Esophagus squamous epithelium (tissue), 5 donors: Measurements from ENCODE around the gene RAD52. TPM values are rescaled to one million over a fixed set of nuclear protein-coding genes. Genes with fewer than 3 reads are reported as not detected.

ENCODE experiments used
- DNase-seq: peaks from one replicate; lab custom pipeline; 2025; lab: John Stamatoyannopoulos, UW
- H3K27ac ChIP-seq, 4 donors: fragments of 200-600 bp; sonication (generic); one replicate each; pipeline ENCODE4 v1.5.1; 2016 to 2019; ENCODE audit warnings: mild to moderate bottlenecking in 1 of 4
- H3K27me3 ChIP-seq, 4 donors: fragments of 200-600 bp; sonication (generic); 1 replicate in 3 of 4; 2 replicates in 1 of 4; pipeline versions ENCODE4 v1.5.1 to v1.6.0; 2017 to 2021; ENCODE audit warnings: antibody characterized with exemption in 1 of 4
- H3K36me3 ChIP-seq, 3 donors: fragments of 200-600 bp; sonication (generic); one replicate each; pipeline ENCODE4 v1.5.1; 2016 to 2019
- H3K4me1 ChIP-seq, 3 donors: fragments of 200-600 bp; sonication (generic); one replicate each; pipeline ENCODE4 v1.5.1; 2017 to 2019
- H3K4me3 ChIP-seq, 4 donors: fragments of 200-600 bp; sonication (generic); 1 replicate in 3 of 4; 2 replicates in 1 of 4; pipeline ENCODE4 v1.5.1; 2016 to 2019; ENCODE audit warnings: mild to moderate bottlenecking in 2 of 4, moderate library complexity in 1 of 4
- H3K9me3 ChIP-seq, 3 donors: fragments of 200-600 bp; sonication (generic); one replicate each; pipeline ENCODE4 v1.5.1; 2016 to 2019
- POLR2A ChIP-seq, 4 donors: fragments of 450-650 bp; IDR thresholded peaks; one replicate each; pipeline ENCODE4 v1.6.1; 2017; ENCODE audit warnings: antibody characterized with exemption in 4 of 4, mild to moderate bottlenecking in 4 of 4, moderate library complexity in 3 of 4
- WGBS, 2 donors: methylation state at CpG; one replicate each; pipeline ENCODE4 v1.1.5; 2018; 5-methylcytosine and 5-hydroxymethylcytosine counted together
- intact Hi-C: fragments of 100-400 bp; cut with DNase I; formaldehyde crosslinking; loops from one replicate; pipeline ENCODE4 v1.15.0; 2022
- total RNA-seq, 4 donors: library from RNA; depleted of rRNA; stranded (reverse); fragments of >200 nt; gene quantifications; one replicate each; pipeline ENCODE4 v1.1.0, GENCODE V29; 2016
- TF ChIP-seq, protein P1 (sequence below), 6 experiments: fragments of 450-650 bp in 4 of 6; fragments of 200-600 bp in 2 of 6; sonication (generic) in 2 of 6; IDR thresholded peaks; one replicate each; pipeline ENCODE4 v1.5.1; 2016 to 2019; ENCODE audit warnings: antibody characterized with exemption in 6 of 6, mild to moderate bottlenecking in 4 of 6, moderate library complexity in 4 of 6
- donor health status: DM: yes; HTN: yes; CAD: no.

Gene RAD52
- total RNA-seq, 4 donors from 2014 or later: 6.2 to 8.0 (median 7.5) TPM

- Histone ChIP-seq H3K27me3 (no peaks in the 10 kb centered on the region), H3K4me3 (peak overlapping the region in 1 of 4 donors; percentile 10), H3K4me1 (peaks cover 0 to 33% (median 2%) of the 10 kb centered on the region in 3 donors), H3K9me3 (no peaks in the 10 kb centered on the region), H3K27ac (peak overlapping the region in 2 of 4 donors; percentile 61 to 63), H3K36me3 (peaks cover 0 to 92% (median 40%) of the 10 kb centered on the region in 3 donors)
- 81 to 87% methylated on average over 14 to 18 of the region's 23 CpGs for WGBS, 2 donors
- TF ChIP-seq, protein P1, sequence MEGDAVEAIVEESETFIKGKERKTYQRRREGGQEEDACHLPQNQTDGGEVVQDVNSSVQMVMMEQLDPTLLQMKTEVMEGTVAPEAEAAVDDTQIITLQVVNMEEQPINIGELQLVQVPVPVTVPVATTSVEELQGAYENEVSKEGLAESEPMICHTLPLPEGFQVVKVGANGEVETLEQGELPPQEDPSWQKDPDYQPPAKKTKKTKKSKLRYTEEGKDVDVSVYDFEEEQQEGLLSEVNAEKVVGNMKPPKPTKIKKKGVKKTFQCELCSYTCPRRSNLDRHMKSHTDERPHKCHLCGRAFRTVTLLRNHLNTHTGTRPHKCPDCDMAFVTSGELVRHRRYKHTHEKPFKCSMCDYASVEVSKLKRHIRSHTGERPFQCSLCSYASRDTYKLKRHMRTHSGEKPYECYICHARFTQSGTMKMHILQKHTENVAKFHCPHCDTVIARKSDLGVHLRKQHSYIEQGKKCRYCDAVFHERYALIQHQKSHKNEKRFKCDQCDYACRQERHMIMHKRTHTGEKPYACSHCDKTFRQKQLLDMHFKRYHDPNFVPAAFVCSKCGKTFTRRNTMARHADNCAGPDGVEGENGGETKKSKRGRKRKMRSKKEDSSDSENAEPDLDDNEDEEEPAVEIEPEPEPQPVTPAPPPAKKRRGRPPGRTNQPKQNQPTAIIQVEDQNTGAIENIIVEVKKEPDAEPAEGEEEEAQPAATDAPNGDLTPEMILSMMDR (IDR thresholded peaks at IDR 0.05): no peak
- no peak for TF ChIP-seq POLR2A (IDR thresholded peaks at IDR 0.05)
- intact Hi-C loops: loop anchor here (10.0 kb wide), 1 partner anchor 352 kb away; no protein-coding TSS in a partner anchor
- DNase-seq: no peak
Observed at GRCh38 chr12:916712-917445, 32.6 kb downstream of the RAD52 start.

DNA sequence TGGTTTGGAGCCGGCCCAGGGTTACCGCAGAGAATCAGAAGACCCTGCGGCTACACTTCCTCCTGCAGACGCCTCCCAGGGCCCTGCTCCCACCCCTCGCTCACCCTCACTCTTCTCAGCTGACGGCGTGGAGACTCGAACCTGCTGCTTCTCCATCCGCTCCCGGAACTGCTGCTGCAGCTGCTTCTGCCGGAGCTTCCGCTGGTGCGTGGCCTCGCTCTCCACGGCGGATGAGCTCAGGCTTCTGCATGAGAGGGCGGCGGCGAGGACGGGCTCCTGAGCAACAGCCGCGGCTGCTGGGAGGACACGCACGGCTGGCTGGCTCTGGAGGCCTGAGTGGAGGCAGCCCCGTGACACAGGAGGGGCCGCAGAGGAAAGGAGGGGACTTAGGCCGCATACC, 33.3 kb downstream of the RAD52 start:
- Histone ChIP-seq H3K4me3 (no peak overlapping the region), H3K9me3 (no peaks in the 10 kb centered on the region), H3K36me3 (peaks cover 0 to 93% (median 45%) of the 10 kb centered on the region in 3 donors), H3K4me1 (peaks cover 0 to 33% (median 2%) of the 10 kb centered on the region in 3 donors), H3K27ac (peak overlapping the region in 2 of 4 donors; percentile 52 to 61), H3K27me3 (no peaks in the 10 kb centered on the region)
- TF ChIP-seq POLR2A (IDR thresholded peaks at IDR 0.05): no peak
- TF ChIP-seq, protein P1 (IDR thresholded peaks at IDR 0.05): no peak
- DNase-seq: no peak
- intact Hi-C loops: loop anchor here (10.0 kb wide), 1 partner anchor 351 kb away; no protein-coding TSS in a partner anchor
- WGBS, 2 donors: 85 to 92% methylated on average over 12 of the region's 27 CpGs

- Histone ChIP-seq H3K27ac (peak overlapping the region in 3 of 4 donors; percentile 19 to 77 (median 57)), H3K36me3 (peaks cover 0 to 93% (median 45%) of the 10 kb centered on the region in 3 donors)
- WGBS, 2 donors: 51 to 57% methylated on average over 5 of the region's 5 CpGs
Observed at GRCh38 chr12:915090-915489, 34.4 kb downstream of the RAD52 start.

GRCh38 chr12:913919-914698, 35.4 kb downstream of the RAD52 start:
- H3K9me3 ChIP-seq: no peaks in the 10 kb centered on the region
- H3K4me1 ChIP-seq: peaks cover 0 to 33% (median 2%) of the 10 kb centered on the region in 3 donors
- intact Hi-C loops: loop anchor here (10.0 kb wide), 1 partner anchor 349 kb away; no protein-coding TSS in a partner anchor
- no peaks in the 10 kb centered on the region for H3K27me3 ChIP-seq
- whole genome bisulfite sequencing, 2 donors: 51 to 70% methylated on average over 7 to 15 of the region's 15 CpGs
- TF ChIP-seq POLR2A (IDR thresholded peaks at IDR 0.05): no peak
- TF ChIP-seq, protein P1 (IDR thresholded peaks at IDR 0.05): no peak
- no peak overlapping the region for H3K4me3 ChIP-seq
- peaks cover 1 to 94% (median 54%) of the 10 kb centered on the region in 3 donors for H3K36me3 ChIP-seq
- peak overlapping the region in 3 of 4 donors; percentile 19 to 77 (median 57) for H3K27ac ChIP-seq
- DNase-seq: no peak

More at GRCh38 chr12:915090-915489, 34.4 kb downstream of the RAD52 start:
- Histone ChIP-seq H3K4me1 (peaks cover 0 to 33% (median 2%) of the 10 kb centered on the region in 3 donors), H3K4me3 (no peak overlapping the region), H3K27me3 (no peaks in the 10 kb centered on the region), H3K9me3 (no peaks in the 10 kb centered on the region)
- DNase-seq: no peak
- no peak for TF ChIP-seq POLR2A (IDR thresholded peaks at IDR 0.05)
- TF ChIP-seq, protein P1 (IDR thresholded peaks at IDR 0.05): no peak
- intact Hi-C loops: loop anchor here (10.0 kb wide), 1 partner anchor 350 kb away; no protein-coding TSS in a partner anchor
